Loucy (cell line): ENCODE results near the gene FAM83F.

ENCODE experiments used
- H2AFZ ChIP-seq: fragments of 200-600 bp; sonication (generic); 2 replicates; pipeline ENCODE4 v1.6.0; 2016; ENCODE audit warnings: antibody characterized with exemption, mild to moderate bottlenecking, low read length, moderate library complexity
- H3F3A ChIP-seq: fragments of 200-600 bp; 2 replicates; pipeline ENCODE4 v1.6.0; 2016; ENCODE audit warnings: antibody characterized with exemption, low read depth, mild to moderate bottlenecking
- H3K27me3 ChIP-seq: fragments of 200-600 bp; sonication (generic); 2 replicates; pipeline ENCODE4 v1.6.1; 2014; ENCODE audit warnings: low read length, mild to moderate bottlenecking; ENCODE audit not compliant: insufficient read depth, poor library complexity, severe bottlenecking
- H3K36me3 ChIP-seq: fragments of 200-600 bp; sonication (generic); 2 replicates; pipeline ENCODE4 v1.6.1; 2016; ENCODE audit warnings: low read length; ENCODE audit not compliant: insufficient read depth
- H3K4me1 ChIP-seq: fragments of 200-600 bp; sonication (generic); 2 replicates; pipeline ENCODE4 v1.5.1; 2014; ENCODE audit warnings: low read length, mild to moderate bottlenecking; ENCODE audit not compliant: insufficient read depth, poor library complexity, severe bottlenecking
- H3K4me2 ChIP-seq: fragments of 200-600 bp; sonication (generic); 2 replicates; pipeline ENCODE4 v1.6.0; 2014; ENCODE audit warnings: antibody characterized with exemption, low read length, low read depth, mild to moderate bottlenecking; ENCODE audit not compliant: poor library complexity, severe bottlenecking
- H3K4me3 ChIP-seq: fragments of 200-600 bp; sonication (generic); 2 replicates; pipeline ENCODE4 v1.5.1; 2014; ENCODE audit warnings: low read length, mild to moderate bottlenecking, mixed read lengths; ENCODE audit not compliant: poor library complexity, severe bottlenecking
- H3K79me2 ChIP-seq: fragments of 200-600 bp; sonication (generic); 2 replicates; pipeline ENCODE4 v1.6.1; 2014; ENCODE audit warnings: low read length; ENCODE audit not compliant: insufficient read depth
- H3K9ac ChIP-seq: fragments of 200-600 bp; sonication (generic); 2 replicates; pipeline ENCODE4 v1.6.0; 2014; ENCODE audit warnings: mild to moderate bottlenecking, low read depth, low read length, moderate library complexity; ENCODE audit not compliant: poor library complexity, severe bottlenecking
- H3K9me2 ChIP-seq: fragments of 200-600 bp; sonication (generic); replicated peaks from 2 replicates; pipeline ENCODE4 v1.6.1; 2016; ENCODE audit warnings: low read depth, low read length, mixed read lengths
- H3K9me3 ChIP-seq: fragments of 200-600 bp; sonication (generic); 2 replicates; pipeline ENCODE4 v1.6.1; 2014; ENCODE audit warnings: mild to moderate bottlenecking, antibody characterized with exemption, low read length, low read depth; ENCODE audit not compliant: insufficient read depth
- H4K20me1 ChIP-seq: fragments of 200-600 bp; sonication (generic); 2 replicates; pipeline ENCODE4 v1.6.0; 2014; ENCODE audit warnings: antibody characterized with exemption, low read length, mild to moderate bottlenecking; ENCODE audit not compliant: insufficient read depth, poor library complexity, severe bottlenecking
- CTCF ChIP-seq: fragments of 200-600 bp; sonication (generic); conservative IDR thresholded peaks from 2 replicates; pipeline ENCODE4 v1.5.1; 2014; ENCODE audit warnings: mild to moderate bottlenecking, antibody characterized with exemption, low read length
- EZH2phosphoT487 ChIP-seq: fragments of 200-600 bp; IDR thresholded peaks from 2 replicates; pipeline ENCODE4 v1.6.1; 2018; ENCODE audit warnings: antibody characterized with exemption, mild to moderate bottlenecking, moderate library complexity, borderline replicate concordance

FAM83F gene

GRCh38 chr22:40043793-40044101 is 49.0 kb downstream of the FAM83F start:
- peak overlapping the region; percentile 72; the same call in 1 of the 2 replicates for H2AFZ ChIP-seq
- no peaks in the 10 kb centered on the region for H3K36me3 ChIP-seq
- H3K9me2 ChIP-seq = no peaks in the 10 kb centered on the region
- TF ChIP-seq EZH2phosphoT487 (no peak), CTCF (no peak)
- peaks cover 53% of the 10 kb centered on the region for H3K4me1 ChIP-seq
- H3K4me3 ChIP-seq = peak overlapping the region; percentile 81
- no peaks in the 10 kb centered on the region for H3K9me3 ChIP-seq
- H3K4me2 ChIP-seq = peak overlapping the region; percentile 86
- peaks cover 6% of the 10 kb centered on the region; the same call in 1 of the 2 replicates for H3F3A ChIP-seq
- H3K27me3 ChIP-seq = no peaks in the 10 kb centered on the region
- peaks cover 19% of the 10 kb centered on the region for H4K20me1 ChIP-seq
- H3K79me2 ChIP-seq = peaks cover 47% of the 10 kb centered on the region
- H3K9ac ChIP-seq = peak overlapping the region; percentile 79

GRCh38 chr22:40044102-40044869 is 49.5 kb downstream of the FAM83F start:
- peak overlapping the region; percentile 81 for H3K4me3 ChIP-seq
- H3K79me2 ChIP-seq = peaks cover 52% of the 10 kb centered on the region
- no peaks in the 10 kb centered on the region for H3K9me3 ChIP-seq
- peaks cover 6% of the 10 kb centered on the region; the same call in 1 of the 2 replicates for H3F3A ChIP-seq
- peaks cover 53% of the 10 kb centered on the region for H3K4me1 ChIP-seq
- H3K36me3 ChIP-seq = no peaks in the 10 kb centered on the region
- no peaks in the 10 kb centered on the region for H3K9me2 ChIP-seq
- no peaks in the 10 kb centered on the region for H3K27me3 ChIP-seq
- H4K20me1 ChIP-seq = peaks cover 21% of the 10 kb centered on the region
- H2AFZ ChIP-seq = peak overlapping the region; percentile 72
- H3K9ac ChIP-seq = peak overlapping the region; percentile 79
- H3K4me2 ChIP-seq = peak overlapping the region; percentile 86
- TF ChIP-seq CTCF (no peak), EZH2phosphoT487 (no peak)

- Histone ChIP-seq H4K20me1 (peaks cover 23% of the 10 kb centered on the region), H3K4me1 (peaks cover 53% of the 10 kb centered on the region), H3K9me3 (no peaks in the 10 kb centered on the region), H3K4me3 (peak overlapping the region; percentile 81), H3K4me2 (peak overlapping the region; percentile 79), H3K79me2 (peaks cover 60% of the 10 kb centered on the region), H3K9me2 (no peaks in the 10 kb centered on the region), H3K36me3 (no peaks in the 10 kb centered on the region), H2AFZ (peak overlapping the region; percentile 36; the same call in 1 of the 2 replicates), H3K27me3 (no peaks in the 10 kb centered on the region), H3F3A (peaks cover 6% of the 10 kb centered on the region; the same call in 1 of the 2 replicates), H3K9ac (peak overlapping the region; percentile 89)
- TF ChIP-seq CTCF = no peak
Observed at GRCh38 chr22:40044870-40045834, 50.4 kb downstream of the FAM83F start.
